Breast epithelium (tissue), 3 donors: Measurements from ENCODE around the gene CUTC. TPM values are rescaled to one million over a fixed set of nuclear protein-coding genes. Genes with fewer than 3 reads are reported as not detected.

Experiments
- total RNA-seq, 3 donors: library from RNA; depleted of rRNA; stranded (reverse); fragments of >200 nt; gene quantifications; one replicate each; pipeline ENCODE4 v1.1.0, GENCODE V29; 2016

The CUTC gene
- total RNA-seq, 3 donors from 2014 or later = 23.4 to 81.0 (median 33.4) TPM

Other genes with a start within 250 kb of the CUTC start
- under 1 TPM in 1 of 3 donors, not detected in 2; 0.15 TPM for gene NKX2-3, start 199.3 kb upstream of the CUTC start, total RNA-seq
- gene SLC25A28, start 111.8 kb upstream of the CUTC start, total RNA-seq = 10 to 100 TPM; 29.1 to 35.1 (median 33.1) TPM
- 10 to 100 TPM in 2 of 3 donors, 1 to 10 TPM in 1; 3.5 to 11.6 (median 10.8) TPM for gene ENTPD7, start 72.7 kb upstream of the CUTC start, total RNA-seq
- 10 to 100 TPM; 28.2 to 38.3 (median 32.2) TPM for gene COX15, start 107 bp upstream of the CUTC start, total RNA-seq
- 1 to 10 TPM; 2.0 to 3.1 (median 2.1) TPM for gene ABCC2, start 50.4 kb downstream of the CUTC start, total RNA-seq